ENCODE results near the gene CDK11A.
"Not testable (repeated sequence)": the region's sequence is repeated elsewhere in the genome, so short reads cannot be mapped to it uniquely, and the experiment has no call there.

Gene CDK11A

GRCh38 chr1:1724035-1724864 lies at the start of gene CDK11A:
TSS of gene CDK11A (minus strand) at chr1:1724357. CDS start at chr1:1722818, 1,539 bp downstream.
- H3K9me3 Mint-ChIP-seq; H3K27me3 Mint-ChIP-seq (ENCODE audit: low read depth): not testable (repeated sequence)
- Mint-ChIP-seq H3K4me3 (peak within 1 kb of the TSS; percentile 86), H3K4me1 (ENCODE audit: low read depth) (peaks cover 14% of the 10 kb centered on the region), H3K27ac (peak within 1 kb of the TSS; percentile 94), H3K36me3 (ENCODE audit: low read depth) (peaks cover 29% of the 10 kb centered on the region)
- peak; percentile 99 for DNase-seq (ENCODE audit: low spot score)

DNA sequence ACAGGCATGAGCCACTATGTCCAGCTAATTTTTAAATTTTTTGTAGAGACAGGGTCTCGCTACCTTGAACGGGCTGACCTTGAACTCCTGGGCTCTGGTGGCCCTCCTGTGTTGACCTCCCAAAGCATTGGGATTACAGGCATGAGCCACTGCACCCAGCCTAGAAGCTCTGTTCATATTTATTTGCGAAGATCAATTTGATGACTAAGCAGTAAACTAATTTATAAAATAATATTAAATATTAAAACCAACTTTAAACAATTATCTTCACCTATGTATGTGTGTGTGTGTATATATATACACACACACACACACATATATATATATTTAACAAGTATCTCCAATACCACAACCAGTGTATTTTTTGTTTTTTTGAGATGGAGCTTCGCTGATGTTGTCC lies 49.7 kb upstream of the CDK11A start:
- H3K36me3 Mint-ChIP-seq (ENCODE audit: low read depth): peaks cover 34% of the 10 kb centered on the region
- peaks cover 20% of the 10 kb centered on the region for H3K4me1 Mint-ChIP-seq (ENCODE audit: low read depth)
- no peaks in the 10 kb centered on the region for H3K27me3 Mint-ChIP-seq (ENCODE audit: low read depth)
- no peak for DNase-seq (ENCODE audit: low spot score)
- H3K4me3 Mint-ChIP-seq: no peak overlapping the region
- no peak overlapping the region for H3K27ac Mint-ChIP-seq
- peaks cover 12% of the 10 kb centered on the region for H3K9me3 Mint-ChIP-seq

DNA sequence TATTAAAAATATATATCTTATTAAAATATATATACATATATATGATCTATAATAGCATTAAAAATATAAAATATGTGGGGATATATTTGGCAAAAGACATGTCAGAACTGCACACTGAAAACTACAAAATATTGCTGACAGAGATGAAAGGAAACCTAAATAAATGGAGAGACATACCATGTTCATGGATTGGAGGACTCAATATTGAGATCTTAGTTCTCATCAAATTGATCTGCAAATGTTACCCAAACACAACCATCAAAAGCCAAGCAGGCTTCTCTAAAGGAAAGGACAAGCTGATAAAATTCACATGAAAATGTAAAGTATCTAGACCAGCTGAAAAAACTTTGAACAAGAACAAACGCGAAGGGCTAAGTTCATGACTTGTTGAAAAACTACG lies 46.9 kb upstream of the CDK11A start:
- H3K27ac Mint-ChIP-seq: no peak overlapping the region
- peaks cover 52% of the 10 kb centered on the region for H3K36me3 Mint-ChIP-seq (ENCODE audit: low read depth)
- peaks cover 17% of the 10 kb centered on the region for H3K9me3 Mint-ChIP-seq
- no peaks in the 10 kb centered on the region for H3K27me3 Mint-ChIP-seq (ENCODE audit: low read depth)
- no peak for DNase-seq (ENCODE audit: low spot score)
- H3K4me3 Mint-ChIP-seq: no peak overlapping the region
- peaks cover 15% of the 10 kb centered on the region for H3K4me1 Mint-ChIP-seq (ENCODE audit: low read depth)

- no peaks in the 10 kb centered on the region for H3K27me3 Mint-ChIP-seq (ENCODE audit: low read depth)
- H3K4me1 Mint-ChIP-seq (ENCODE audit: low read depth): peaks cover 6% of the 10 kb centered on the region
- H3K36me3 Mint-ChIP-seq (ENCODE audit: low read depth): peaks cover 52% of the 10 kb centered on the region
- H3K27ac Mint-ChIP-seq: no peak overlapping the region
- DNase-seq (ENCODE audit: low spot score): no peak
- peaks cover 17% of the 10 kb centered on the region for H3K9me3 Mint-ChIP-seq
- H3K4me3 Mint-ChIP-seq: no peak overlapping the region
Measured at GRCh38 chr1:1770102-1770501, 45.9 kb upstream of the CDK11A start.

GRCh38 chr1:1768249-1768992 lies 44.3 kb upstream of the CDK11A start:
- Mint-ChIP-seq H3K4me1 (ENCODE audit: low read depth) (peaks cover 5% of the 10 kb centered on the region), H3K36me3 (ENCODE audit: low read depth) (peaks cover 52% of the 10 kb centered on the region), H3K27me3 (ENCODE audit: low read depth) (no peaks in the 10 kb centered on the region), H3K9me3 (peaks cover 17% of the 10 kb centered on the region), H3K27ac (no peak overlapping the region), H3K4me3 (no peak overlapping the region)
- no peak for DNase-seq (ENCODE audit: low spot score)

GRCh38 chr1:1764876-1765470 lies 40.8 kb upstream of the CDK11A start:
- DNase-seq (ENCODE audit: low spot score): no peak
- no peaks in the 10 kb centered on the region for H3K27me3 Mint-ChIP-seq (ENCODE audit: low read depth)
- peaks cover 41% of the 10 kb centered on the region for H3K36me3 Mint-ChIP-seq (ENCODE audit: low read depth)
- H3K4me1 Mint-ChIP-seq (ENCODE audit: low read depth): peaks cover 5% of the 10 kb centered on the region
- no peak overlapping the region for H3K27ac Mint-ChIP-seq
- peaks cover 7% of the 10 kb centered on the region for H3K9me3 Mint-ChIP-seq
- no peak overlapping the region for H3K4me3 Mint-ChIP-seq

DNA sequence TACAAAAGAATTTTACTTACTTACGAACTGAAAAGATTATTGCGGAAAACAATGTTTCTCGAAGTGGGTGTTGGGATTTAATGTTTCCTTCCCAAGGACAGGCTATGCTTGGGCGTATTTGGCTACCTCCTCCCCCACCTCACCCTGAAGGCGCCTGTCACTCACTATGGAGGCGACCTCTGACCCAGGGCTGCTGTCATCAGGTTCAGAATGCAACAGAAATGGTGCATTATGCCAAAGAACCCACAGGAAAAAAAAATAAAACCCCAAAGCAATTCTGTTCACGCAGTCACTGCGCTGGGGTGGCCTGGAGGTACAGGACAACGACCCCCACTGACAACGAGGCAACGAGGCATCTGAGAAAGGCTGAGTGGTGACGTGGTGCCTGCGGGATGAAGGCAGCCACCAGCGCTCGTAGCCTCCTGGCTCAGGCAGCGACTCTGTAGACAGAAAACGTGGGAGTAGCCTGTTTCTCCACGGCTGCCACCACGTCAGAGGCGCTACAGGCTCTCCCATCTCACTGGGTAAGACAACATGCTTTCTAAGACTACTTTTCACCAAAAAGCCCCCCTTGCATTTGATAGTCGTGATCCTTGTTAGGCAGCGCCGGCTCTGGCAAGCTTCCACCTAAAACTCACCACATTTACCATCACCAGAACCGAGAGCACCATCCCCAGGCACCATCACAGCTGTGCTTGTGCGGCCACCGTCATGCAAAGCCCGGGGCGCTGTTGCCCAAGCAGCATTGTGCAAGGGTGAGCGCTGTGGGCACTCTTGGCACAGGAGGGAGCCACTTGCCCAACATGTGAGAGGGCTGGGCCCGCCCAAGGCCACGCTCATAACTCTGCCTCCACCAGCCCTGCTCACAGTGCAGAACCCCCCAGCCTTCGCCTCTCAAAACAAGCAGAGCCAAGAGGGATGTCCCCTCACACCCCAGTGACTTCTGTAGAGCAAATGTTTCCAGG lies 39.8 kb upstream of the CDK11A start:
- Mint-ChIP-seq H3K9me3 (peaks cover 5% of the 10 kb centered on the region), H3K36me3 (ENCODE audit: low read depth) (peaks cover 34% of the 10 kb centered on the region), H3K27me3 (ENCODE audit: low read depth) (no peaks in the 10 kb centered on the region), H3K4me1 (ENCODE audit: low read depth) (peaks cover 5% of the 10 kb centered on the region), H3K4me3 (no peak overlapping the region), H3K27ac (no peak overlapping the region)
- no peak for DNase-seq (ENCODE audit: low spot score)

DNA sequence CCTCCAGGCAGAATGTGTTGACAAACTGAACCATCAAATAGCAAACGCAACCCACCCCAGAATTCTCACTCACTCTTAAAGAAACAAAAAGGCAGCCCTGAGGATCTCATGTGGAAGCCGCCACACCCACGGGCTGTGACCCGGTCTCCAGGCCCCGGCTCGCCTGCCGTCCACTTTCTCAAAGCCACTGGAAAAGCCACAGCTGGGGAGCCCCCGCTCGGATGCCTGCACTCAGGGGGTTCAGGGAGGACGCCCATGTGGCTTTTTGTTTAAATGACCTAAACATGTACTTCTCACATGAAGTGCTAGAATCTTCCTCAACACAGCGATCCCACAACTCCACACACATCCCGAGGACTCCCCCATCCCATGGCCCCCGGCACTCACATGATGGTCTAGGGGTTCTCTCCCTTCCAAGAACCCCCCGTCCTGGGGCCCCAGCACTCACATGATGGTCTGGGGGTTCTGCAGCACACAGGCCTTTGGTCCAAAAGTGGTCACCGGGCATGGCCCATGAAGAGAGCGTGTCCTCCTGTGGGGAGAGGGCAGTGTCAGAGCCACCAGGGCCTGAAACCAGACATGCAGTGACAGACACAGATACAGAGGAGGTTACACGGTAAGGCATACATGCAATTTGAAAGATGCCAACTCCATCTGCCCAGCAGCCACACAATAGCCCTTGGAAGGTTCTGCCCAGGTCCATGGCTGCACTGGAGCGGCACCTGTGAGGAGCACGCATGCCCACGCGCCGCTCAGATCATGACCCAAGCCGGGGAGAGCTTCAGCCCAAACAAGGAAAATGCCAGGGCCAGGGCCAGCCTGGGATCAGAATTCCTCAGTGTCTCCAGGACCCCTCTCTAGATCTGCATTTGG lies 37.6 kb upstream of the CDK11A start:
- no peaks in the 10 kb centered on the region for H3K4me1 Mint-ChIP-seq (ENCODE audit: low read depth)
- no peaks in the 10 kb centered on the region for H3K9me3 Mint-ChIP-seq
- DNase-seq (ENCODE audit: low spot score): no peak
- no peak overlapping the region for H3K27ac Mint-ChIP-seq
- H3K36me3 Mint-ChIP-seq (ENCODE audit: low read depth): peaks cover 20% of the 10 kb centered on the region
- H3K27me3 Mint-ChIP-seq (ENCODE audit: low read depth): no peaks in the 10 kb centered on the region
- no peak overlapping the region for H3K4me3 Mint-ChIP-seq

GRCh38 chr1:1760715-1761114 lies 36.6 kb upstream of the CDK11A start:
- no peak overlapping the region for H3K4me3 Mint-ChIP-seq
- H3K9me3 Mint-ChIP-seq: no peaks in the 10 kb centered on the region
- H3K27ac Mint-ChIP-seq: no peak overlapping the region
- no peaks in the 10 kb centered on the region for H3K27me3 Mint-ChIP-seq (ENCODE audit: low read depth)
- no peak for DNase-seq (ENCODE audit: low spot score)
- H3K4me1 Mint-ChIP-seq (ENCODE audit: low read depth): no peaks in the 10 kb centered on the region
- peaks cover 20% of the 10 kb centered on the region for H3K36me3 Mint-ChIP-seq (ENCODE audit: low read depth)

GRCh38 chr1:1760345-1760650 lies 36.1 kb upstream of the CDK11A start:
- Mint-ChIP-seq H3K27me3 (ENCODE audit: low read depth) (no peaks in the 10 kb centered on the region), H3K4me1 (ENCODE audit: low read depth) (no peaks in the 10 kb centered on the region), H3K36me3 (ENCODE audit: low read depth) (peaks cover 20% of the 10 kb centered on the region), H3K27ac (no peak overlapping the region), H3K9me3 (no peaks in the 10 kb centered on the region), H3K4me3 (no peak overlapping the region)
- DNase-seq (ENCODE audit: low spot score): no peak

DNA sequence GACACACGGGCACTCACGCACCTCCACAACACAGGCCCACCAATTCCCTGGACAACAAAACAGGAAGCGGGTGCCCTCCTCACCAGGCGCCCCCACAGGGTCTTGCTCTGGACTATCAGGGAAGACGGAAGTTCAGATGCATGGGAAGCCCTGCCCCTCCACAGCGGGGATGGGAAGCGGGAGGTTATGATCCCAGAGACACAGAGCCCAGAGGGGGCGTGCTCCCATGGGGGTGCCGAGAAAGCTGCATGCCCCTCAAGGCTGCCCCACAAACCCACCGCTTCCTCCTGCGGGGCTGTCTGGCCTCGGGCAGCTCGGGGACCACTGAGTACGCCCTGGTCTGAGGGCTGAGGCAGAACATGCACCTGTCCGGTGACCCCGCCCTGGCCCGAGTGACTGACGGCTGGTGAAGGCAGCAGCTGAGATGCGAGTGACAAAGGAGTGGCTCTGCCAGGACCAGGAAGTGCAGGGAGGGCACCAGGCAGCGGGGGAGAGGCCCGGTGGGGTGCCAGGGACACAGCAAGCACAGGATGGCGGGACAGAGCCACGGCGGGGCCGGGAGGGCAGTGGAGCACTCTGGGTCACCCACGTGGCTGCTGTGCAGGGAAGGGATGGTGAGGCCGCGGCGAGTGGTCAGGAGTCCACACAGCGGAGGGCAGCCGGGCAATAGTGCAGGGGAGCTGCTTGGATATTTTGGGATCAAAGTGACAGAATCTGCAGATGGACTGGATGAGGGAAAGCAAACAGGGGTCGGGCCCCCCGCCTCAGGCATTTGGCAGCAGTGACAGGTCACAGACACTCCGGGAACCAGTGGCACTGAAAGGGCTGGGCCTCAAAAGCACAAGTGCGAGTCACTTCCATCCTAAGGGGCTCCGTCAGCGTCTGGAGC lies 35.5 kb upstream of the CDK11A start:
- Mint-ChIP-seq H3K9me3 (no peaks in the 10 kb centered on the region), H3K4me1 (ENCODE audit: low read depth) (no peaks in the 10 kb centered on the region), H3K27me3 (ENCODE audit: low read depth) (no peaks in the 10 kb centered on the region), H3K4me3 (no peak overlapping the region), H3K27ac (no peak overlapping the region), H3K36me3 (ENCODE audit: low read depth) (peaks cover 20% of the 10 kb centered on the region)
- DNase-seq (ENCODE audit: low spot score): no peak
